Neural cell (in vitro differentiated cells): Measurements from ENCODE around the gene DONSON.

Experiments
- CTCF ChIP-seq: fragments of 450-650 bp; IDR thresholded peaks from 2 replicates; pipeline ENCODE4 v1.5.1; 2014; ENCODE audit warnings: antibody characterized with exemption, mild to moderate bottlenecking, moderate library complexity; ENCODE audit not compliant: poor library complexity, severe bottlenecking
- EP300 ChIP-seq: fragments of 450-650 bp; conservative IDR thresholded peaks from 2 replicates; pipeline ENCODE4 v1.6.1; 2014; ENCODE audit warnings: antibody characterized with exemption, mild to moderate bottlenecking, moderate library complexity; ENCODE audit not compliant: poor library complexity, severe bottlenecking
- EZH2 ChIP-seq: fragments of 200-600, 300-800 bp; shearing (Covaris generic), sonication (generic); IDR thresholded peaks from 2 replicates; pipeline ENCODE4 v1.6.1; 2014; ENCODE audit warnings: antibody characterized with exemption, low read length, borderline replicate concordance, mild to moderate bottlenecking; ENCODE audit not compliant: insufficient read depth, poor library complexity, severe bottlenecking
- MXI1 ChIP-seq: fragments of 450-650 bp; conservative IDR thresholded peaks from 2 replicates; pipeline ENCODE4 v1.6.1; 2014; ENCODE audit warnings: antibody characterized with exemption, mild to moderate bottlenecking; ENCODE audit not compliant: poor library complexity, severe bottlenecking
- POLR2AphosphoS5 ChIP-seq: IDR thresholded peaks from 2 replicates; pipeline ENCODE4 v1.6.1; 2012
- RAD21 ChIP-seq: fragments of 450-650 bp; conservative IDR thresholded peaks from 2 replicates; pipeline ENCODE4 v1.6.1; 2014; ENCODE audit warnings: antibody characterized with exemption, mild to moderate bottlenecking, moderate library complexity
- REST ChIP-seq: IDR thresholded peaks from 2 replicates; pipeline ENCODE4 v1.6.1; 2012; ENCODE audit warnings: borderline replicate concordance

- TF ChIP-seq CTCF (no peak), EZH2 (no peak), EP300 (no peak), POLR2AphosphoS5 (no peak), MXI1 (no peak), RAD21 (no peak), REST (no peak)
Observed at GRCh38 chr21:33554982-33555344, 33.5 kb downstream of the DONSON start.
